Activated T-helper 1 cell treated with anti-CD3 and anti-CD28 coated beads, Interleukin-12 subunit alpha, Interleukin-12 subunit beta, Interleukin-2, Interleukin-4 antibody, amounts not matched to agents 30 ng/mL and 10 ng/mL and 1 ng/mL, durations not matched to agents 14 hours and 24 hours and 36 hours (primary cell): ENCODE data around the gene LIG4. TPM values are rescaled to one million over a fixed set of nuclear protein-coding genes. Genes with fewer than 3 reads are reported as not detected.

Experiments
- DNase-seq: peaks from one replicate; pipeline ENCODE4 v3.0.0; 2021; ENCODE audit warnings: low spot score
- H3K27ac Mint-ChIP-seq: one replicate; pipeline ENCODE4 v1.8.0; 2021; ENCODE audit warnings: mild to moderate bottlenecking, mixed read lengths
- H3K27me3 Mint-ChIP-seq: one replicate; pipeline ENCODE4 v1.8.0; 2022; ENCODE audit warnings: mild to moderate bottlenecking, moderate library complexity, mixed read lengths; ENCODE audit not compliant: insufficient read depth
- H3K36me3 Mint-ChIP-seq: one replicate; pipeline ENCODE4 v1.8.0; 2021; ENCODE audit warnings: low read depth, mixed read lengths
- H3K4me1 Mint-ChIP-seq: one replicate; pipeline ENCODE4 v1.8.0; 2021; ENCODE audit warnings: low read depth, mixed read lengths
- H3K4me3 Mint-ChIP-seq: one replicate; pipeline ENCODE4 v1.8.0; 2021; ENCODE audit warnings: mild to moderate bottlenecking, moderate library complexity, mixed read lengths
- H3K9me3 Mint-ChIP-seq: one replicate; pipeline ENCODE4 v1.8.0; 2021; ENCODE audit warnings: mixed read lengths
- intact Hi-C: fragments of 100-400 bp; cut with micrococcal nuclease; formaldehyde crosslinking; loops from one replicate; pipeline ENCODE4 v1.15.1; 2024
- total RNA-seq: library from RNA; stranded (reverse); gene quantifications from 2 replicates; pipeline ENCODE4 v1.2.3, GENCODE V29; 2022

LIG4 gene
- total RNA-seq = 10.0 and 11.2 TPM in 2 replicates

DNA sequence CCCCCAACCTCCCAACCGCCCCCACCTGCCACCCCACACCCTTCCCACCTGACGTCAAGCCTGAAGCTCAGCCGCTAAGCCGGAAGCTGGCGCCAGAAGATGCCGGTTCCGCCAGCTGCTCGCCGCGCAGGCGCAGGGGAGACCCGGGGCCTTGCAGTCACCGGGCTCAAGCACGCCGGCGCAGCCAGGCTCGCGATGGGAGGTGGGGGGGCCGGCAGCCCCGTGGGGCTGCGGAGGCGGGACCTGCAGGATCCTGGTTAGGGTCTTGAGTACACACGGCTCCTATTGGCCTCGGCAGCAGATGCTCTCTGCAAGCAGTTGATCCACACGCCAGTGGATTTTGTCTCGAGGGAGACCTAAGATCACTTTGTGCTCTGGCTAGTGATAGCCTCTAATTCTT lies at the start of gene LIG4:
Gene LIG4, minus strand, starts transcription at position 101 of the 400 bp plus-strand sequence. CDS start 4,268 bp downstream, outside the sequence.
- H3K4me3 Mint-ChIP-seq = peak within 1 kb of the TSS; percentile 95
- intact Hi-C loops = loop anchor here (2.0 to 5.0 kb wide), 2 partner anchors 15 to 1922 kb away; no protein-coding TSS in a partner anchor

DNA sequence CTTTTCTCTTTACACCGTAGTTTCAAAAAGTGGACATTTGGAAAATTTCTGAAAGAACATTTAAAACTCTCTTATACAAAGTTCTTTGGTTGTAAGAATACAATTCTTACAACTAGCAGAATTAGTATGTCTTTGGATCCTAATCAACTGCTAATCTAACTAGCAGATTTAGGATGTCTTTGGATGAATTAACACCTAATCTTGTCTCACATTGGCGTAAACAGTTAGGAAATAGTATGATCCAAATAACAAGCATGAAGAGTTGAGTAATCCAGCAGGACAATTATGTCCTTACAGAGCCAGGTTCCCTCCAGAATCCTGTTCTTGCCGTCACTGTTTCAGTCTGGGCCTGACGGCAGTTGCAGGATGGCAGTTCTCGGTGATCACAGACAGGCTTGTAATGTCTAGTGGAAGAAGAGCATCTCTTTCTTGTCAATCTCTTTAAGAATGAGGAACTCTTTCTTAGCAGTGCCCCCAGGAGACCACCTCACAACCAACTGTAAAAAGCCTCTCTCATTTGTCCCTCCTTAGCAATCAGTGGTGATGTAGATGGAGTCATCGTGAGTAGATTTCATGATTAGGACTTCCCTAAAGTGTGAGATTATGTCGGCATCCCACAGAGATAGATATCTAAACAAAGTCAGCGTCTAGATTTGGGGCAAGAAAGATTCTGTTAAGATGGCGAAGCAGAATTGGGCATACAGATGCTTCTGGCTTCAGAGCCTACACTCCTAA lies 48.5 kb upstream of the LIG4 start:
- Mint-ChIP-seq H3K36me3 (peaks cover 2% of the 10 kb centered on the region), H3K4me3 (no peak overlapping the region), H3K27ac (no peak overlapping the region), H3K4me1 (peaks cover 25% of the 10 kb centered on the region), H3K9me3 (no peaks in the 10 kb centered on the region), H3K27me3 (peaks cover 2% of the 10 kb centered on the region)
- no peak for DNase-seq
- intact Hi-C loops = no loop called here

More for the DNA sequence above, at the start of gene LIG4:
- Mint-ChIP-seq H3K27ac (peak within 1 kb of the TSS; percentile 80), H3K9me3 (no peaks in the 10 kb centered on the region), H3K27me3 (peaks cover 3% of the 10 kb centered on the region), H3K4me1 (peaks cover 53% of the 10 kb centered on the region), H3K36me3 (peaks cover 17% of the 10 kb centered on the region)
- DNase-seq = peak; percentile 89

- Mint-ChIP-seq H3K4me1 (no peaks in the 10 kb centered on the region), H3K4me3 (no peak overlapping the region), H3K27ac (no peak overlapping the region), H3K27me3 (peaks cover 2% of the 10 kb centered on the region), H3K36me3 (peaks cover 2% of the 10 kb centered on the region), H3K9me3 (no peaks in the 10 kb centered on the region)
- DNase-seq = no peak
- intact Hi-C loops = no loop called here
Measured at GRCh38 chr13:108257248-108257647, 41.9 kb upstream of the LIG4 start.

GRCh38 chr13:108249150-108249549 lies 33.8 kb upstream of the LIG4 start:
- Mint-ChIP-seq H3K9me3 (peaks cover 23% of the 10 kb centered on the region), H3K4me3 (no peak overlapping the region), H3K4me1 (peaks cover 12% of the 10 kb centered on the region), H3K27me3 (no peaks in the 10 kb centered on the region), H3K27ac (no peak overlapping the region), H3K36me3 (peaks cover 2% of the 10 kb centered on the region)
- intact Hi-C loops = loop anchor here (1.0 kb wide), 1 partner anchor 20 kb away; the partner anchor contains the start of gene TNFSF13B
- no peak for DNase-seq

DNA sequence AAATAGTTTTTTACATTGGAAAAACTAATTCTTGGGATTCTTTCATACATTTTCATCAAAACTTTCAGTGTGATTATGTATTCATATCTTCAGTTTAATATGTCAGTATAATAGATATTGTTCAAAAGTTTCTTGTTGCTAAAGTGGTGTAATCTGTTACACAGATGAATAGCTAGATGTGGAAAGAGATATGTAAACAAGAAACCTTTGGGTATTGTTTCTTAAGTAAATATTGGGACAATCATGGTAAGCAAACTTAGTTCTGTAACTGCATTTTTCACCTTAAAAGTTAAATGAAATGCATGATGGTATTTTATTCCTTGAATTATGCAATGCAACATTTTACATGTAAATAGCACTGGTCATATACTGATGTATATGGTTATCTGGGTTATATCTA lies 15.0 kb upstream of the LIG4 start:
- intact Hi-C loops = no loop called here
- no peaks in the 10 kb centered on the region for H3K27me3 Mint-ChIP-seq
- peaks cover 18% of the 10 kb centered on the region for H3K36me3 Mint-ChIP-seq
- no peaks in the 10 kb centered on the region for H3K9me3 Mint-ChIP-seq
- H3K4me3 Mint-ChIP-seq = no peak overlapping the region
- no peak overlapping the region for H3K27ac Mint-ChIP-seq
- peaks cover 16% of the 10 kb centered on the region for H3K4me1 Mint-ChIP-seq
- DNase-seq = no peak

- H3K36me3 Mint-ChIP-seq = peaks cover 14% of the 10 kb centered on the region
- H3K4me3 Mint-ChIP-seq = no peak overlapping the region
- no peaks in the 10 kb centered on the region for H3K9me3 Mint-ChIP-seq
- DNase-seq = no peak
- H3K27ac Mint-ChIP-seq = no peak overlapping the region
- H3K4me1 Mint-ChIP-seq = peaks cover 31% of the 10 kb centered on the region
- no peaks in the 10 kb centered on the region for H3K27me3 Mint-ChIP-seq
- intact Hi-C loops = loop anchor here (1.0 to 10.0 kb wide), 5 partner anchors 8 to 667 kb away; partner anchors contain the start of gene TNFSF13B
Measured at GRCh38 chr13:108227651-108228272, 12.4 kb upstream of the LIG4 start.

- Mint-ChIP-seq H3K4me3 (no peak overlapping the region), H3K27ac (no peak overlapping the region), H3K27me3 (no peaks in the 10 kb centered on the region), H3K9me3 (no peaks in the 10 kb centered on the region), H3K36me3 (peaks cover 15% of the 10 kb centered on the region), H3K4me1 (peaks cover 32% of the 10 kb centered on the region)
- intact Hi-C loops = loop anchor here (2.0 to 10.0 kb wide), 2 partner anchors 279 to 669 kb away; no protein-coding TSS in a partner anchor
- DNase-seq = no peak
Measured at GRCh38 chr13:108226184-108226583, 10.8 kb upstream of the LIG4 start.

DNA sequence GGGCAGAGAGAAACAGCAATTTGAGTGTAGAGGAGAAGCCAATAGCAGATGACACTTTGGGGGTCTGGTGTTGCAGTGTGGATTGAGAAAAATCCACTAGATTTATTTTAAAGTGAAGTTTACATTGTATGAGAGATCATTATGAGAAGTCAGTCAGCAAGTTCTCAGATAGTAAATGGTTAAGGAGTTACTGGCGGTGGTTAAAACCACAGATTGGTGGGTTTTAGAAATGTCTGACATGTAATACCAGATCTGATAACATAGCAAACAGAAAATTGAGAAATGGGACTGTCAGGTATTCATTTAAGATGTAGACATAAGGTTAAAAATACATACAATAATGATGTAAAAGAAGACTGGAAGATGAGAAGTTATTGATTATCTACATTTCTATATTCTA lies 10.1 kb upstream of the LIG4 start:
- no peaks in the 10 kb centered on the region for H3K27me3 Mint-ChIP-seq
- H3K36me3 Mint-ChIP-seq = peaks cover 16% of the 10 kb centered on the region
- intact Hi-C loops = loop anchor here (10.0 kb wide), 1 partner anchor 279 kb away; no protein-coding TSS in a partner anchor
- DNase-seq = no peak
- H3K4me1 Mint-ChIP-seq = peaks cover 37% of the 10 kb centered on the region
- no peak overlapping the region for H3K4me3 Mint-ChIP-seq
- no peak overlapping the region for H3K27ac Mint-ChIP-seq
- no peaks in the 10 kb centered on the region for H3K9me3 Mint-ChIP-seq

DNA sequence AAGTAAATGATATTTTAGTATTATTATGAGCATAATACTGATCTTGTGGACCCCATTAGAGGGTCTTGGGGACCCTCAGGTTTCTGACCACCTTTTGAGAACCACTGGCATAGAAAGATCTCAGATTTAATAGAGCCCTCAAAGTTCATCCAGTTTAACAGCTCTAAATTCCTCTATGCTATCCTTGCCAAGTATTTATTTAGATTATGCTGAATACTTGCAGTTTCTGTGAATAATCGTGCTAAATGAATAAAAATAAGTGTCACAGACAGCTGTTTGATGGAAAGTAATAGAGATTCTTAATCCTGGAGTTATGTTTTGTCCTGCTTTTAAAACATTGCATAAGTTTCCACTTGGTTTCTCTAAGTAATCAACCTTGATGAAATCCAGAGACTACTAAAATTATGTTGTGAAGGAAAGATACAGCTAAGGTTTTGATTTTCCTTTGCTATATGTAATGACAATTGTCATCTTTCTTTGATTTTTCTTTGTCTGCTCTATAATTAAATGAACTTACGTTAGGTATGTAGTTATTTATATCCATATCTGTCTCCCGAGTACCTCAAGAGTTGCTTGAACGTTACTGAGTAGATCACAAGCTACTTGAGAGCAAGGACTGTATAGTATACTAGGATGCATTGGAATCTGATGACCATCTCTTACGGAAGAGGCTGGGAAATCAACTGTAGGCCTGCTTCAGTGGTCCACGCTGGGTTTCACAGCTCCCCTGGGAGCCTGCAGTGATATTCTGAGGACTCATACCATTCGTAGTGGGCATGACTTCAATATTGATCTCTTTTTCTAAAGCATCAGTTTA lies 8.6 kb upstream of the LIG4 start:
- no peaks in the 10 kb centered on the region for H3K27me3 Mint-ChIP-seq
- intact Hi-C loops = loop anchor here (10.0 kb wide), 1 partner anchor 281 kb away; no protein-coding TSS in a partner anchor

DNA sequence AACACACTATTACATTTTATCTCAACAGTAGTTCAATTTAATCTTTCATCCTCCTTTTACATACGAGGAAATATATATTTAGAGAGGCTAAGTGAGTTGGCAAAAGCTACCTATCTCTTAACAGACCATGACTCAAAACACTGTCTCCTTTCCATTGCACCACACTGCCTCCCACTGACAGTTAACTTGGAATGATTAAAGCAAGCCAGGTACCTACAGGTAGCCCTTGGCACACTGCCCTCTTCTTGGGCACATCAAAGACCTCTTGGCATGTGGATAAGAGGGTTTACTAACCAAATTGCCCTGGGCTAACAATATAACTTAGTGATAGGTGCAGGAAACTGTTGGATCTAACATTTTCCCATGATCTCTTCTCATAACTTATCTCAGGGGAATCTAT lies 4.7 kb upstream of the LIG4 start:
- peaks cover 45% of the 10 kb centered on the region for H3K4me1 Mint-ChIP-seq
- no peaks in the 10 kb centered on the region for H3K9me3 Mint-ChIP-seq
- intact Hi-C loops = loop anchor here (2.0 to 10.0 kb wide), 2 partner anchors 43 to 285 kb away; no protein-coding TSS in a partner anchor
- DNase-seq = no peak
- peaks cover 2% of the 10 kb centered on the region for H3K27me3 Mint-ChIP-seq
- peaks cover 9% of the 10 kb centered on the region for H3K36me3 Mint-ChIP-seq
- H3K27ac Mint-ChIP-seq = peak overlapping the region; percentile 0
- peak overlapping the region; percentile 88 for H3K4me3 Mint-ChIP-seq

More for the DNA sequence above, 8.6 kb upstream of the LIG4 start:
- DNase-seq = no peak
- Mint-ChIP-seq H3K27ac (no peak overlapping the region), H3K4me1 (peaks cover 52% of the 10 kb centered on the region), H3K4me3 (no peak overlapping the region), H3K36me3 (peaks cover 3% of the 10 kb centered on the region), H3K9me3 (no peaks in the 10 kb centered on the region)

DNA sequence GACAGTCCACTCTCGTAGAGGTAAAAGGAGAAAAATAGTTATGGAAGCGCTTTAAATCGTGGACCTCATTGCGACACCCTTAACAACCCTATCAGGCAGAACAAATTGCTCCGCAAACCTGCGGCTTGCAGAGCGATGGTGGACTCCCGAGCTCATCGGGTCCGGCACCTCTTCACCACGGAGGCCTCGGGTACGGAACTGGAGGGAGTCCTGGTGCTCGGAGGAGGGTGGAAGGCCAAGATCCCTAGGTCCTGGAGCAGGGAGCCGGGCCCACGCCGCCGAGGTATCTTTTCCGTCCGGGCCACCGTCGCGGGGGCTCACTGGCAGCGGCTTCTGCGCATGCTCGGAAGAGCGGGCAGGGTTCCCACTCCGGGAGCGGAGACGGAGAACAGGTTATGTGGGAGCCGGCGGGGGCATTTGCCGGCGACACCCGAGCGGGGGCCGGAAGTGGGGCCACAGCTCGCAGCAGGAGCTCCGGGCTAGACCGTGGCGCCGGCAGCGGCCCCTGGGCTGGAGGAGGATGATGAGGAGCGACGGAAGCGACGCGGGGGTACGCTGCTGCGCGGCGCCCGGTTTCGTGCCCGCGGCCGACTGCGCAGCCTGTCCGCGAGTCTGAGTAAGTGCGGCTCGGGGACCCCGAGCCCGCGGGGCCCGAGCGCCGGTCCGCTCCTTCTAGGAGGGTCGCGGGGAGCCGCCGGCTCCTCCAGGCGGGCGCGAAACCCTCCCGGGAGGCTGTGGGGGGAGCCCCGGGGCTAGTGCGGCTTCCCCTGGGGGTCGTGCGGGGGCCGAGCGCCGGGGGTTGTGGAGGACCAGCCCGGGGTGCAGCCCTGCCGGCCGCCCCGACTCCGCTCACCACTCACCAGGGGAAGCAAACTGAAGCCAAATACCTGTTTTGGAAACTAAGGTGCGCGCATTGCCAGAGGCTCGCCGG lies 3.0 kb upstream of the LIG4 start, which contains the start of gene ABHD13:
Gene ABHD13, plus strand, starts transcription at position 349 of the 931 bp plus-strand sequence. CDS start 10,827 bp downstream, outside the sequence.
- Mint-ChIP-seq H3K27ac (peak within 1 kb of the TSS; percentile 94), H3K4me3 (peak within 1 kb of the TSS; percentile 95), H3K27me3 (peaks cover 2% of the 10 kb centered on the region), H3K36me3 (peaks cover 9% of the 10 kb centered on the region), H3K4me1 (peaks cover 44% of the 10 kb centered on the region), H3K9me3 (no peaks in the 10 kb centered on the region)
- intact Hi-C loops = loop anchor here (1.0 to 5.0 kb wide), 4 partner anchors 51 to 1919 kb away; partner anchors contain the start of genes IRS2 and TNFSF13B
- DNase-seq = peak; percentile 89
